Activated CD4-positive, alpha-beta T cell treated with anti-CD3 and anti-CD28 coated beads, Interleukin-2, amount 10 ng/mL, durations not matched to agents 24 days and 14 days (primary cell): ENCODE measurements around the gene CCNK. TPM values are rescaled to one million over a fixed set of nuclear protein-coding genes. Genes with fewer than 3 reads are reported as not detected.

Source experiments
- DNase-seq: peaks from one replicate; pipeline ENCODE4 v3.0.0; 2022
- H3K27ac Mint-ChIP-seq: one replicate; pipeline ENCODE4 v1.8.0; 2022; ENCODE audit warnings: mild to moderate bottlenecking, mixed read lengths
- H3K27me3 Mint-ChIP-seq: one replicate; pipeline ENCODE4 v1.8.0; 2022; ENCODE audit warnings: mixed read lengths
- H3K36me3 Mint-ChIP-seq: one replicate; pipeline ENCODE4 v1.8.0; 2022; ENCODE audit warnings: low read depth, mild to moderate bottlenecking, mixed read lengths
- H3K4me1 Mint-ChIP-seq: one replicate; pipeline ENCODE4 v1.8.0; 2021; ENCODE audit warnings: mixed read lengths
- H3K4me3 Mint-ChIP-seq: one replicate; pipeline ENCODE4 v1.8.0; 2022; ENCODE audit warnings: mild to moderate bottlenecking, moderate library complexity, mixed read lengths
- H3K9me3 Mint-ChIP-seq: one replicate; pipeline ENCODE4 v1.8.0; 2021; ENCODE audit warnings: mixed read lengths
- intact Hi-C: fragments of 100-400 bp; cut with micrococcal nuclease; formaldehyde crosslinking; loops from one replicate; pipeline ENCODE4 v1.15.1; 2023
- total RNA-seq: library from RNA; stranded (reverse); gene quantifications from 2 replicates; pipeline ENCODE4 v1.2.3, GENCODE V29; 2022

The CCNK gene
- total RNA-seq, 1 donor from 2014 or later: 79.5 TPM

DNA sequence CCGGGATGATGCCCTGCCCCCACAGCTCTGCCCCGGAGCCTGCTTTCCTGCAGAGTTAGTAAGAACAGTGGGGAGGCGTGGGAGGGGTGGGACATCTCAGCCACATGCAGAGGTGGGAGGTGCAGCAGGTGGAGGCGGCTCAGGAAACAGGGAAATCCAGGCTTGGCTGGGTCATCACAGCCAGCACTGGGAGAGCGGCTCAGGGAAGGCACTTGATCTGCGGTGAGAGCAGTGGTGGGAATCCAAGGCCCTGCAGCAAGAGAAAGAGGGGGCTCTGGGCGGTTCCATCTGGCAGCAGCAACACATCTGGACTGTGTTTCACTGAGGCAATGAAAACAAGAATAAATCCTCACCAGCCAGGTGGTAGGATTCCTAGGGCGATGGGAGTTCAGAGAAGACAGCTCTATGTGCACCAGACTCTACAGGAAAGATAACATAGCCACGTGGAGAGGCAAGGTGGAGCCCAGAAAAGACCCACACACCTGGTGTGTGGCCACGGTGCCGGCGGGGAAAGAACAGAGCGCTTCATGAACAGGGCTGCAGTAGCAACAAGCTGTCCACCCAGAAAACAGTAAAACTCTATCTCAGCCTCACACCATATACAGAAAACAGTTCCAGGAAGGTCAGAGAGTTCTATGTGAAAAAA is 65.1 kb downstream of the CCNK start:
- Mint-ChIP-seq H3K27me3 (no peaks in the 10 kb centered on the region), H3K36me3 (no peaks in the 10 kb centered on the region), H3K27ac (no peak overlapping the region), H3K4me3 (no peak overlapping the region), H3K9me3 (no peaks in the 10 kb centered on the region), H3K4me1 (no peaks in the 10 kb centered on the region)
- DNase-seq: no peak
- intact Hi-C loops: no loop called here

- no peaks in the 10 kb centered on the region for H3K27me3 Mint-ChIP-seq
- no peaks in the 10 kb centered on the region for H3K36me3 Mint-ChIP-seq
- no peak overlapping the region for H3K27ac Mint-ChIP-seq
- no peaks in the 10 kb centered on the region for H3K4me1 Mint-ChIP-seq
- intact Hi-C loops: no loop called here
- H3K9me3 Mint-ChIP-seq: no peaks in the 10 kb centered on the region
- no peak for DNase-seq
- no peak overlapping the region for H3K4me3 Mint-ChIP-seq
Observed at GRCh38 chr14:99548255-99548654, 67.0 kb downstream of the CCNK start.

DNA sequence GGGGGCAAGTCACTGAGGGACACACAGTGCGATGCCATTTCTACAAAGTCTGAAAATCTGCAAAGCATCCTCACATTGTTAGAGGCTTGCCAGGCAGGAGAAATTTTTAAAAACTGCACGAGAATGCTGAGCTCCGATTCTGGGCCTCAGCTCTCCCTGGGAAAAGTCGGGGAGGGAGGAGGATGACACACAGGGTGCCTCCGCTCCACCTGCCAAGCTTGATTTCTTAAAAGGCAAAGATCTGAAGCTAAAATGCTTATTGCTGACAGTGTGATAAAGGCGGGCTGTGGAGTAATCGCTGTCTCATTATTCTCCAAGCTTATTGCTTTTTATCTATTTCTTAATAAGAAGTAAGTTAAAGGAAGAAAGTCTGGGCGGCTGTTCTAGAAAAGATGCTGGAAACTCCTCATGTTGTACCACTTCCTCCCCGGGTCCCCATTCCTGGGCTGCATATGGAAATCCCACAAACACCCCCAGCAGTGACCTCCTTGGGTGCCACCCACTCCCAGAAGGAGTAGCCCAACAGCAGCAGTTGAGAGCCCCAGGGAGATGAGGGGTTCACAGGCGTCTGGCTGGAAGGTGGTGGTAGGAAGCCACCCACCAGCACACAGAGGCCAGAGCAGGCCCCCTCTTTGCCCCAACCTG is 67.8 kb downstream of the CCNK start:
- no peaks in the 10 kb centered on the region for H3K4me1 Mint-ChIP-seq
- H3K27ac Mint-ChIP-seq: no peak overlapping the region

GRCh38 chr14:99549684-99550083 is 68.5 kb downstream of the CCNK start:
- H3K27me3 Mint-ChIP-seq: no peaks in the 10 kb centered on the region
- H3K27ac Mint-ChIP-seq: no peak overlapping the region
- H3K36me3 Mint-ChIP-seq: no peaks in the 10 kb centered on the region
- no peak for DNase-seq
- intact Hi-C loops: no loop called here
- H3K4me1 Mint-ChIP-seq: no peaks in the 10 kb centered on the region
- no peak overlapping the region for H3K4me3 Mint-ChIP-seq
- H3K9me3 Mint-ChIP-seq: no peaks in the 10 kb centered on the region

More for the DNA sequence above, 67.8 kb downstream of the CCNK start:
- intact Hi-C loops: no loop called here
- H3K27me3 Mint-ChIP-seq: no peaks in the 10 kb centered on the region
- H3K36me3 Mint-ChIP-seq: no peaks in the 10 kb centered on the region
- DNase-seq: no peak
- H3K9me3 Mint-ChIP-seq: no peaks in the 10 kb centered on the region
- H3K4me3 Mint-ChIP-seq: no peak overlapping the region

- no peaks in the 10 kb centered on the region for H3K27me3 Mint-ChIP-seq
- H3K4me1 Mint-ChIP-seq: no peaks in the 10 kb centered on the region
- H3K9me3 Mint-ChIP-seq: no peaks in the 10 kb centered on the region
- intact Hi-C loops: no loop called here
- no peaks in the 10 kb centered on the region for H3K36me3 Mint-ChIP-seq
- no peak for DNase-seq
- no peak overlapping the region for H3K4me3 Mint-ChIP-seq
- no peak overlapping the region for H3K27ac Mint-ChIP-seq
Observed at GRCh38 chr14:99550387-99550992, 69.3 kb downstream of the CCNK start.

GRCh38 chr14:99551034-99551922 is 70.1 kb downstream of the CCNK start:
- no peaks in the 10 kb centered on the region for H3K4me1 Mint-ChIP-seq

DNA sequence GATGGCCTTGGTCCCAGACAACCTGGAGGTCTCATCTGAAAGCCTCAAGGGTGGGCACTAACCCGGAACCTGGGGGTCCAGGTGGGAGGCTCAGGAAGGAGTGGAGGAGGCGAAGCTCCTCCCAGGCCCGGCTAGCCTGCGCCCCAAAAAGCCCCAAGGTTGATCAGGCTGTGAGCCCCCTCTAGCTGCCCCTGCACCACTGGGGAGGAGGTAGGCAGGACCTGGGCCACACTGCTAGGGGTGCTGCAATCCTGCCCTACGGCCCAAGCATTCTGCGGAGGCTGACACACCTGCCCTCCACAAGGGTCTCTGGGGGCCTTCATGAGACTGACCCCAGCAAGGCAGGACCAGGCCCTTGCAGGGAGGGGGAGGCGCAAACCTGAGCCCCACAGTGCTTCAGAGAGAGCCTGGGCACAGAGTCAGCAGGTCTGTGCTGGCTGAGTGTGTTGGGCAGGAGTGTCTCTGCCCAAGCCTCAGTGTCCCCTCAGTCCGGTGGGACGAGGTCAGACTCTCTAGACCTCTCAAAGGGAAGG is 70.9 kb downstream of the CCNK start:
- Mint-ChIP-seq H3K9me3 (no peaks in the 10 kb centered on the region), H3K4me3 (no peak overlapping the region), H3K36me3 (no peaks in the 10 kb centered on the region), H3K27me3 (no peaks in the 10 kb centered on the region), H3K27ac (no peak overlapping the region), H3K4me1 (no peaks in the 10 kb centered on the region)
- intact Hi-C loops: no loop called here
- DNase-seq: no peak

More at GRCh38 chr14:99551034-99551922, 70.1 kb downstream of the CCNK start:
- intact Hi-C loops: no loop called here
- Mint-ChIP-seq H3K27ac (no peak overlapping the region), H3K27me3 (no peaks in the 10 kb centered on the region), H3K4me3 (no peak overlapping the region), H3K9me3 (no peaks in the 10 kb centered on the region), H3K36me3 (no peaks in the 10 kb centered on the region)
- DNase-seq: no peak

- no peak for DNase-seq
- Mint-ChIP-seq H3K27me3 (no peaks in the 10 kb centered on the region), H3K4me3 (no peak overlapping the region), H3K27ac (no peak overlapping the region), H3K36me3 (no peaks in the 10 kb centered on the region), H3K4me1 (no peaks in the 10 kb centered on the region), H3K9me3 (no peaks in the 10 kb centered on the region)
- intact Hi-C loops: no loop called here
Observed at GRCh38 chr14:99552572-99553216, 71.5 kb downstream of the CCNK start.

DNA sequence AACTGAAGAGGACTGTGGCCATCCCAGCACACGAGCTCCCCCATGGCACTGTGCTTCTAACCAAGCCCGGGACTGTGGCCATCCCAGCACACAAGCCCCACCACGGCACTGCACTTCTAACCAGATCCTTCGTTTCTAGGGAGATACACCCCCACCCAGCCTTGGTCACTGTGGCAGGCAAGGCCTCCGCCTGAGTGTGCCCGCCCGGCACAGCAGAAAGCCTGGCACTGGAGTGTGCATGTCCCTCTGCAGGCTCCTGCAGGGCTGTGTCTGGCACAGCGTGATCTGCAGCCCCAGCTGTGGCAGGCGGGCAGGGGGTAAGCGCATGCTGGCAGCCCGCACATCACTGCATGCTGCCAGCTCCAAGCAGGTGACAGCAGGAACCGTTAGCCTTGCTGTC is 73.0 kb downstream of the CCNK start:
- Mint-ChIP-seq H3K36me3 (no peaks in the 10 kb centered on the region), H3K27ac (no peak overlapping the region)
- DNase-seq: no peak

GRCh38 chr14:99554757-99555531 is 73.7 kb downstream of the CCNK start:
- no peaks in the 10 kb centered on the region for H3K4me1 Mint-ChIP-seq
- H3K9me3 Mint-ChIP-seq: no peaks in the 10 kb centered on the region

More for the DNA sequence above, 73.0 kb downstream of the CCNK start:
- Mint-ChIP-seq H3K4me3 (no peak overlapping the region), H3K27me3 (no peaks in the 10 kb centered on the region), H3K4me1 (no peaks in the 10 kb centered on the region), H3K9me3 (no peaks in the 10 kb centered on the region)
- intact Hi-C loops: no loop called here

GRCh38 chr14:99556134-99556791 is 75.1 kb downstream of the CCNK start:
- no peak overlapping the region for H3K27ac Mint-ChIP-seq
- no peaks in the 10 kb centered on the region for H3K27me3 Mint-ChIP-seq
- no peak for DNase-seq
- H3K4me3 Mint-ChIP-seq: no peak overlapping the region
- H3K9me3 Mint-ChIP-seq: no peaks in the 10 kb centered on the region
- H3K36me3 Mint-ChIP-seq: no peaks in the 10 kb centered on the region
- H3K4me1 Mint-ChIP-seq: no peaks in the 10 kb centered on the region
- intact Hi-C loops: no loop called here

More at GRCh38 chr14:99554757-99555531, 73.7 kb downstream of the CCNK start:
- DNase-seq: no peak
- Mint-ChIP-seq H3K27me3 (no peaks in the 10 kb centered on the region), H3K4me3 (no peak overlapping the region), H3K27ac (no peak overlapping the region), H3K36me3 (no peaks in the 10 kb centered on the region)
- intact Hi-C loops: no loop called here

- no peak overlapping the region for H3K4me3 Mint-ChIP-seq
- no peaks in the 10 kb centered on the region for H3K27me3 Mint-ChIP-seq
- H3K36me3 Mint-ChIP-seq: no peaks in the 10 kb centered on the region
- no peaks in the 10 kb centered on the region for H3K4me1 Mint-ChIP-seq
- H3K9me3 Mint-ChIP-seq: no peaks in the 10 kb centered on the region
- no peak for DNase-seq
- intact Hi-C loops: no loop called here
- no peak overlapping the region for H3K27ac Mint-ChIP-seq
Observed at GRCh38 chr14:99559286-99559990, 78.2 kb downstream of the CCNK start.
